Tibial nerve (tissue), 4 donors: ENCODE measurements around the gene RAI1.

Experiments
- EP300 ChIP-seq, 2 donors: sonication (generic); formaldehyde crosslinking; IDR thresholded peaks; one replicate each; pipeline ENCODE4 v1.6.1; 2017; ENCODE audit warnings: antibody characterized with exemption in 2 of 2, mild to moderate bottlenecking in 1 of 2
- POLR2A ChIP-seq, 2 donors: fragments of 450-650 bp; IDR thresholded peaks; one replicate each; pipeline ENCODE4 v1.6.1; 2017; ENCODE audit warnings: antibody characterized with exemption in 2 of 2, mild to moderate bottlenecking in 2 of 2, moderate library complexity in 2 of 2
- TF ChIP-seq, protein P1 (sequence below), 5 experiments: fragments of 200-600 bp in 3 of 5; fragments of 450-650 bp in 2 of 5; sonication (generic) in 3 of 5; IDR thresholded peaks; one replicate each; pipeline ENCODE4 v1.5.1; 2016 to 2019; ENCODE audit warnings: antibody characterized with exemption in 5 of 5, mild to moderate bottlenecking in 3 of 5, moderate library complexity in 2 of 5

DNA sequence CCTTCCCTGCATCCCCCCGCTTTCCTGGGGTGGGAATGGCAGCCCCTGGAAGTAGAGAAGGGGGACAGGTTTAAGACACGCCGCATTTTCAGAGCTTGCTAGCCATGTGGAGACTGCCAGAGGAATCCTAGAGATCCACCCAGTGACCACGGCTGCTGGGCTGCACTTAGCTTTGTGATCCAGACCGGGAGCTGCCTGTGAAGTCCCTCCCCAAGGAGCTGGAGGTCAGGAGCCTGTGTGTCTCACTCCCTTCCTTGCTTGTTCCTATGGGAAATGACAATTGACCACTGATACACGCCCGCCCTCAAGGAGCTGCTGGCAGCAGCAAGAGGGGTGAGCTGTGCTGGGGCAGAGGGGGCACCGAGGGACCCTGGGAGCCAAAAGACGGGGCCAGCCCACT lies 81.9 kb downstream of the RAI1 start:
- TF ChIP-seq, protein P1, sequence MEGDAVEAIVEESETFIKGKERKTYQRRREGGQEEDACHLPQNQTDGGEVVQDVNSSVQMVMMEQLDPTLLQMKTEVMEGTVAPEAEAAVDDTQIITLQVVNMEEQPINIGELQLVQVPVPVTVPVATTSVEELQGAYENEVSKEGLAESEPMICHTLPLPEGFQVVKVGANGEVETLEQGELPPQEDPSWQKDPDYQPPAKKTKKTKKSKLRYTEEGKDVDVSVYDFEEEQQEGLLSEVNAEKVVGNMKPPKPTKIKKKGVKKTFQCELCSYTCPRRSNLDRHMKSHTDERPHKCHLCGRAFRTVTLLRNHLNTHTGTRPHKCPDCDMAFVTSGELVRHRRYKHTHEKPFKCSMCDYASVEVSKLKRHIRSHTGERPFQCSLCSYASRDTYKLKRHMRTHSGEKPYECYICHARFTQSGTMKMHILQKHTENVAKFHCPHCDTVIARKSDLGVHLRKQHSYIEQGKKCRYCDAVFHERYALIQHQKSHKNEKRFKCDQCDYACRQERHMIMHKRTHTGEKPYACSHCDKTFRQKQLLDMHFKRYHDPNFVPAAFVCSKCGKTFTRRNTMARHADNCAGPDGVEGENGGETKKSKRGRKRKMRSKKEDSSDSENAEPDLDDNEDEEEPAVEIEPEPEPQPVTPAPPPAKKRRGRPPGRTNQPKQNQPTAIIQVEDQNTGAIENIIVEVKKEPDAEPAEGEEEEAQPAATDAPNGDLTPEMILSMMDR (IDR thresholded peaks at IDR 0.05) = no peak
- TF ChIP-seq POLR2A (IDR thresholded peaks at IDR 0.05) = no peak
- no peak for TF ChIP-seq EP300 (IDR thresholded peaks at IDR 0.05)
